Fibroblast of mammary gland (primary cell): ENCODE measurements around the gene GABRB1.

ENCODE experiments used
- DNase-seq: peaks from one replicate; pipeline ENCODE4 v3.0.0-alpha.2; 2010; ENCODE audit warnings: low read depth
- H3K4me3 ChIP-seq: 2 replicates; pipeline ENCODE4 v1.5.1; 2011; ENCODE audit warnings: low read depth, mild to moderate bottlenecking, low read length, moderate library complexity; ENCODE audit not compliant: control insufficient read depth
- CTCF ChIP-seq: conservative IDR thresholded peaks from 2 replicates; pipeline ENCODE4 v1.5.1; 2011; ENCODE audit warnings: low read depth, low read length, inconsistent platforms; ENCODE audit not compliant: control insufficient read depth, insufficient read depth

The GABRB1 gene

GRCh38 chr4:47238667-47239066 lies 207.3 kb downstream of the GABRB1 start:
- no peak for TF ChIP-seq CTCF
- no peak for DNase-seq
- H3K4me3 ChIP-seq = no peak overlapping the region

DNA sequence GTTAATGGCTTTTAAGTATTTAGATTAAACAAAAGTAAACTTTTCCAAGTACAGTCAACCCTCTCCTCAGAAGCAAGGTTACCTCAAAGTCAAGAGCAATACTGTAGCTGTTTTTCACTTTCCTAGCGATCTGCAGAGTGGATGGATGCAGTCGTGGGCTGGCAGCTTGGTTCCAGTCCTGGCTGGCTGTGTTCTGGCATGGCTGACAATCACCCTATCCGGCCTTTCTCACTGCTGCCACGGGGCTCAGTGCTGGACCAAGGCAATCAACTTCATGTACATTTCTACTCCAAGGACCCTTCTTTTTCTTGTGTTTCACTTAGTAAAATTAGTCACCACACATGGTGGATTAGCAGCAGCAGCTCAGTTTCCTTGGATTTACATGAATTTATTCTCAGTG lies 208.3 kb downstream of the GABRB1 start:
- no peak for TF ChIP-seq CTCF
- DNase-seq = no peak
- no peak overlapping the region for H3K4me3 ChIP-seq

- no peak for DNase-seq
- TF ChIP-seq CTCF = no peak
Measured at GRCh38 chr4:47251348-47252135, 220.2 kb downstream of the GABRB1 start.

GRCh38 chr4:47263721-47264120 lies 232.4 kb downstream of the GABRB1 start:
- no peak for TF ChIP-seq CTCF
- no peak overlapping the region for H3K4me3 ChIP-seq
- DNase-seq = no peak

More at GRCh38 chr4:47251348-47252135, 220.2 kb downstream of the GABRB1 start:
- no peak overlapping the region for H3K4me3 ChIP-seq

- no peak for DNase-seq
- no peak overlapping the region for H3K4me3 ChIP-seq
- no peak for TF ChIP-seq CTCF
Measured at GRCh38 chr4:47270201-47270888, 239.0 kb downstream of the GABRB1 start.

DNA sequence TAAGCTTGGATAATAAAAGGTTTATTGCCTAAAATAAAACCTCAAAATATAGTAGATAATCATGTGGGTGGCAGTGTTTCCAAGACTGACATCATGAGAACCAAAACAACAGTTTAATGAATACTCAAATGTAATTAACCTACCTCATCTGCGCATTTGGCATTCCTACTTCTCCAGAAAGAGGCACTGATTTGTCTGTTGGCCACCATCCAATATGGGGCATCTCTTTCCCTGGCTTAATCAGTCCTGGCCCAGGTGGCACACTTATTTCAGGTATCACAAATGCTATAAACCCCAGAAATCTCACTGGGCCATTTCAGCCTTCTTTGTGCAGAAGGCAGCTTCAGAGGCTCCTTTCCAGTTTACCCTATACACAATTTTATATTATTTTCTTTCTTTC lies 239.9 kb downstream of the GABRB1 start:
- TF ChIP-seq CTCF = no peak
- DNase-seq = no peak
- no peak overlapping the region for H3K4me3 ChIP-seq
